Heart left ventricle (tissue), 16 donors: Measurements from ENCODE around the gene PAQR4. TPM values are rescaled to one million over a fixed set of nuclear protein-coding genes. Genes with fewer than 3 reads are reported as not detected.

Experiments
- ATAC-seq, 4 donors: fragments of 200-7000 bp; cut with Tn5 transposase; one replicate each; pipeline ENCODE4 v1.9.1; 2020 to 2022; ENCODE audit warnings: moderate library complexity in 4 of 4, mild to moderate bottlenecking in 3 of 4, moderate number of reproducible peaks in 1 of 4
- DNase-seq, 5 donors: peaks; one replicate each; pipeline ENCODE4 v3.0.0-alpha.2; 2020
- H3K27ac ChIP-seq, 12 donors: fragments of 200-600 bp; sonication (generic) in 4 of 12; one replicate each; pipeline versions ENCODE4 v1.5.0 to v1.8.0; 2016 to 2022; ENCODE audit warnings: mild to moderate bottlenecking in 2 of 12
- H3K27me3 ChIP-seq, 9 donors: fragments of 200-600 bp; sonication (generic) in 2 of 9; one replicate each; pipeline versions ENCODE4 v1.5.1 to v1.8.0; 2016 to 2022; ENCODE audit warnings: mild to moderate bottlenecking in 3 of 9
- H3K36me3 ChIP-seq, 9 donors: fragments of 200-600 bp; sonication (generic) in 2 of 9; one replicate each; pipeline versions ENCODE4 v1.5.0 to v1.8.0; 2018 to 2022; ENCODE audit warnings: mild to moderate bottlenecking in 2 of 9
- H3K4me1 ChIP-seq, 12 donors: fragments of 200-600 bp; sonication (generic) in 4 of 12; one replicate each; pipeline versions ENCODE4 v1.5.0 to v1.8.0; 2016 to 2022; ENCODE audit warnings: mild to moderate bottlenecking in 3 of 12
- H3K4me3 ChIP-seq, 12 donors: fragments of 200-600 bp; sonication (generic) in 4 of 12; one replicate each; pipeline versions ENCODE4 v1.5.0 to v1.8.0; 2017 to 2022; ENCODE audit warnings: mild to moderate bottlenecking in 9 of 12, moderate library complexity in 4 of 12
- H3K9me3 ChIP-seq, 12 donors: fragments of 200-600 bp; sonication (generic) in 4 of 12; one replicate each; pipeline versions ENCODE4 v1.5.0 to v1.8.0; 2016 to 2022; ENCODE audit warnings: mild to moderate bottlenecking in 1 of 12
- CTCF ChIP-seq, 12 donors: fragments of 200-600 bp; sonication (generic) in 4 of 12; IDR thresholded peaks; one replicate each; pipeline versions ENCODE4 v1.5.0 to v1.8.0; 2018 to 2022; ENCODE audit warnings: antibody characterized with exemption in 12 of 12, mild to moderate bottlenecking in 5 of 12
- POLR2A ChIP-seq, 2 donors: fragments of 450-650 bp; IDR thresholded peaks; one replicate each; pipeline ENCODE4 v1.6.1; 2017; ENCODE audit warnings: antibody characterized with exemption in 2 of 2, mild to moderate bottlenecking in 2 of 2, moderate library complexity in 2 of 2
- WGBS, 4 donors: extraction: QIAGEN DNeasy Blood & Tissue Kit in 2 of 4; methylation state at CpG; one replicate each; pipeline versions ENCODE4 v1.1.5 to v1.1.7; 2013 to 2018; 5-methylcytosine and 5-hydroxymethylcytosine counted together
- intact Hi-C, 10 donors: fragments of 100-400 bp; cut with DNase I; formaldehyde crosslinking; loops; one replicate each; pipeline versions ENCODE4 v1.11.1 to v1.14.2; 2022
- polyA plus RNA-seq, 2 donors: library from polyadenylated mRNA; stranded (reverse); fragments of 200-250 nt; gene quantifications; one replicate each; pipeline ENCODE4 v1.2.3, GENCODE V29; 2013
- total RNA-seq, 9 donors: library from RNA; depleted of rRNA in 2 of 9; stranded (reverse); fragments of >200 nt in 2 of 9; fragmentation: NEBNext Ultra II Directional in 3 of 9; extraction: Animal tissue kit (Norgen Biotek cat#: 25700) in 3 of 9; gene quantifications; one replicate each; pipeline versions ENCODE4 v1.1.0 to v1.2.4, GENCODE V29; 2016 to 2023
- donor health status: ischemic (EF 13 %, LVEDD 7.1; RV severe dilation, severe dysfunction).
- donor health status: healthy with polysubstance abuse.
- donor health status: DM: no; HTN: yes; CAD: no.
- donor health status: DM: no; HTN: no; CAD: no.
- donor health status: ischemic (EF 25% LVEDD 6.9; RV normal size, moderate dysfunction).
- donor health status: ischemic (EF 25% LVEDD 5.7; RV mildly dilated, moderate dysfunction).
- donor health status: healthy.
- donor health status: DM: yes; HTN: yes; CAD: no.
- donor health status: ischemic (EF 35%, LVEDD 5.7; RV mildly dilated, moderate dysfunction).
- donor health status: nonischemic (EF 11% LVEDD 7.7; RV severe dilation, severe dysfunction).
- donor health status: DM: yes; HTN: yes; CAD: no.
- donor health status: PGD.
- donor health status: ischemic (EF 29% LVEDD 5.4; RV normal size, mild dysfunction).
- donor health status: nonischemic (EF 23%, LVEDD 6.1; RV moderate dilation, normal function).

PAQR4 gene
- total and polyA plus RNA-seq, 11 donors = 6.9 to 16.3 (median 9.0) TPM

- WGBS, 4 donors = 55 to 67% (median 61%) methylated on average over 2 to 8 of the region's 8 CpGs
- H3K9me3 ChIP-seq = no peaks in the 10 kb centered on the region
- DNase-seq (no peak), ATAC-seq (no peak)
- H3K4me1 ChIP-seq = peaks cover 0 to 32% (median 15%) of the 10 kb centered on the region in 12 donors
- intact Hi-C loops = no loop called here
- TF ChIP-seq POLR2A (IDR thresholded peaks at IDR 0.05) (no peak), CTCF (IDR thresholded peaks at IDR 0.05) (no peak)
- no peak overlapping the region for H3K27ac ChIP-seq
- H3K27me3 ChIP-seq = peaks cover 0 to 17% (median 3%) of the 10 kb centered on the region in 9 donors
- no peaks in the 10 kb centered on the region for H3K36me3 ChIP-seq
- no peak overlapping the region for H3K4me3 ChIP-seq
Measured at GRCh38 chr16:2987833-2988232, 18.7 kb downstream of the PAQR4 start.

GRCh38 chr16:2988590-2989099, 19.5 kb downstream of the PAQR4 start:
- Histone ChIP-seq H3K27ac (no peak overlapping the region), H3K4me1 (peaks cover 0 to 27% (median 15%) of the 10 kb centered on the region in 12 donors), H3K9me3 (no peaks in the 10 kb centered on the region), H3K27me3 (peaks cover 0 to 17% (median 3%) of the 10 kb centered on the region in 9 donors), H3K4me3 (no peak overlapping the region), H3K36me3 (no peaks in the 10 kb centered on the region)
- intact Hi-C loops = no loop called here
- WGBS, 4 donors = 66 to 69% (median 68%) methylated on average over 7 to 8 of the region's 8 CpGs
- TF ChIP-seq POLR2A (IDR thresholded peaks at IDR 0.05) (no peak), CTCF (IDR thresholded peaks at IDR 0.05) (no peak)
- DNase-seq = no peak
- no peak for ATAC-seq

GRCh38 chr16:2990891-2991290, 21.7 kb downstream of the PAQR4 start:
- TF ChIP-seq POLR2A (IDR thresholded peaks at IDR 0.05) (no peak), CTCF (IDR thresholded peaks at IDR 0.05) (no peak)
- Histone ChIP-seq H3K27ac (no peak overlapping the region), H3K36me3 (no peaks in the 10 kb centered on the region), H3K27me3 (peaks cover 0 to 17% (median 3%) of the 10 kb centered on the region in 9 donors), H3K9me3 (no peaks in the 10 kb centered on the region), H3K4me1 (peaks cover 0 to 6% (median 2%) of the 10 kb centered on the region in 12 donors), H3K4me3 (no peak overlapping the region)
- no peak for DNase-seq
- WGBS, 4 donors = 64 to 81% (median 77%) methylated on average over 8 to 10 of the region's 10 CpGs
- intact Hi-C loops = no loop called here
- ATAC-seq = no peak

GRCh38 chr16:2991566-2992261, 22.6 kb downstream of the PAQR4 start:
- Histone ChIP-seq H3K9me3 (no peaks in the 10 kb centered on the region), H3K4me1 (no peaks in the 10 kb centered on the region), H3K4me3 (no peak overlapping the region), H3K27me3 (peaks cover 0 to 17% (median 3%) of the 10 kb centered on the region in 9 donors), H3K27ac (no peak overlapping the region), H3K36me3 (no peaks in the 10 kb centered on the region)
- TF ChIP-seq POLR2A (IDR thresholded peaks at IDR 0.05) = no peak
- no peak for TF ChIP-seq CTCF (IDR thresholded peaks at IDR 0.05)
- intact Hi-C loops = no loop called here
- no peak for DNase-seq
- ATAC-seq = no peak
- WGBS, 4 donors = 79 to 90% (median 89%) methylated on average over 11 to 12 of the region's 12 CpGs
